ENCODE measurements around the gene EZR.

DNA sequence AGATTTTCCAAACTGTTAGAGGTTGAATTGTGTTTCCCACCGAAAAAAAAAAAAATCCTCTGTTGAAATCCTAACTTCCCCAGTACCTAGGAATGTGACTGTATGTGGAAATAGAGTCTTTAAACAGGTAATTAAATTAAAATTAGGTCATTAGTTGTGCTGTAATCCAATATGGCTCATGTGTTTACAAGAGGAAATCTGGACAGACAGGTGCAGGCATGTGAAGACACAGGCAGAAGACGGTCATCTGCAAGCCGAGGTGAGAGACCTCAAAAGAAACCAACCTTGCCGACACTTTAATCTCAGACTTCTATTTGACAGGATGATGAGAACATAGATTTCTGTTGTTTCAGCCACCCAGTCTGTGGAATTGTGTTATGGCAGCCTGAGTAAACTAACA lies 28.6 kb upstream of the EZR start:
- no peak for TF ChIP-seq SIN3A (IDR thresholded peaks at IDR 0.05; ENCODE audit: borderline replicate concordance, insufficient read depth, low read length)
- no peak for TF ChIP-seq POLR2AphosphoS5 (IDR thresholded peaks at IDR 0.05; ENCODE audit: low read depth, low read length)
